GM10266 (cell line): ENCODE data around the gene SGCA.

ENCODE experiments used
- DNase-seq: peaks from one replicate; pipeline ENCODE4 v3.0.0; 2012; ENCODE audit errors: extremely low spot score
- CTCF ChIP-seq: IDR thresholded peaks from 2 replicates; pipeline ENCODE4 v1.5.1; 2012; ENCODE audit warnings: mild to moderate bottlenecking, low read depth; ENCODE audit not compliant: control insufficient read depth, insufficient read depth; ENCODE audit errors: missing control alignments

SGCA gene

GRCh38 chr17:50143461-50144176 is 22.2 kb upstream of the SGCA start:
- no peak for TF ChIP-seq CTCF

GRCh38 chr17:50144355-50144754 is 21.4 kb upstream of the SGCA start:
- DNase-seq: no peak
- TF ChIP-seq CTCF: no peak

More at GRCh38 chr17:50143461-50144176, 22.2 kb upstream of the SGCA start:
- no peak for DNase-seq

DNA sequence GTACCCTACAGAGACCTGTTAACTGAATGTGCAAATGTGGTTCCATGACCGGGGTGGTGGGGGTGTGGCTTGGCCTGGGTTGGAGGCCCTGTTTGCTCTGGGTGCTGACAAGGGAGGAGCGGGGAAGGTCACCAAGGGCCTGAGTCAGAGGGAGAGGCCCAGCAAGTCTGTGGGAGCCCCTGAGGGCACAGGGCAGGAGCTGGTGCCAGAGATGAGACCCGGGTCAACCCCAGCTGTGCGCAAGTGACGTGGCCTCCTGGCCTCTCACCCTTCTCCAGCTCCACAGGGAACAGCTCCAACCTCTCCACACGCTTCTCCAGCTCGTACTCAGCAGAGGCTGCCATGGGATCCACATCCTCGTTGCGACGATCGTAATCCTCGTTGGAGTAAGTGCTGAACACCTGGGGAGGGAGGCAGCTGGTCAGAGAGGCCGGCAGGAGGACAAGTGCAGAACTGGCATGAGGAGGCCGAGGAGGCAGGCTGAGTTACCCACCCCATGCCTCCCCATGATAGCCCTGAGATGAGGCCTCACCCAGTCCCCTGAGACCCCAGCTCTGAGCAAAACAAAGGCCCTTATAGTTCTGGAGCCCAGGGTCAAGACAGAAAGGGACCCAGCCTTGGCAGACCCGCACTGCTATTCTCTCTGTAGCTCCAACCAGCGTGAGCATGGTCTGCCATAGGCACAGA is 20.8 kb upstream of the SGCA start:
- DNase-seq: no peak
- TF ChIP-seq CTCF: no peak

DNA sequence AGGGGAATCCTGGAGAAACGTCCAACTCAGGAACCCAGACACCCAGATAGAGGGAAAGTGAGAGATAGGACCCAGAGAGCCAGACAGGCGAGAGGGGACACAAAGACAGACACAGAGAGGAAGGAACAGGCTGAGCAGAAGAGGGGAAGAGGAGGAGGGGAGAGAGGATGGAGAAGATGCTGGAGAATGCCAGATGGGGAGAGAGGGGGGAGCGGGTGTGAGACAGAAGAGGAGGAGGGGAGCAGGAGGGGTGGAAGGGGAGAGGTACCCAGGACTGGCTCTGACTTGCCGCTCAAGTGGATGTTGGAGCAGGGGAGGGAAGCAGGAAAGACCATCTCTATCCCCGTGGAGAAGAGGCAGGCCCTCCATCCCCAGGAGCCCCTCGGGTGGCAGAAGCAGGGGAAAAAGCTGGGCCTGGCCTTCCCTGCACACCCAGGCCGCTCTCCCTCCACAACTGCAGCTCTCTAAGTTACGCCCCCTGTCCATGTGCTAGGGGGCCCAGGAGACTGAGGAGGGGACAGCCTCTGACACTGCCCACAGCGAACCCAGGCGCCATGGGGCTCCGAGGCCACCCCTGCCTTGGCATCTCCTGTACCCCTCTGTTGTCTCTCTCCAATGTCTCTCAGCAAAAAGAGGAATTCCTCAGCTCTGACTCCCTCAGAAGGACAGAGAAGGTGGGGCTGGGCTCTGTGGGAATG is 20.1 kb upstream of the SGCA start:
- no peak for TF ChIP-seq CTCF
- DNase-seq: no peak

- TF ChIP-seq CTCF: no peak
- no peak for DNase-seq
Measured at GRCh38 chr17:50146230-50146926, 19.4 kb upstream of the SGCA start.

- TF ChIP-seq CTCF: no peak
Measured at GRCh38 chr17:50146927-50147665, 18.7 kb upstream of the SGCA start.

More at GRCh38 chr17:50146927-50147665, 18.7 kb upstream of the SGCA start:
- DNase-seq: peak; percentile 55
